PC-9 (cell line): ENCODE results near the gene EEA1. TPM values are rescaled to one million over a fixed set of nuclear protein-coding genes. Genes with fewer than 3 reads are reported as not detected.

ENCODE experiments used
- BruUV-seq: library from RNA; stranded (reverse); fragments of 400-500 nt; replicated peaks from 2 replicates; lab custom pipeline; 2021; lab: Mats Ljungman, UMichigan
- CTCF ChIA-PET: fragments of 300-600 bp; sonication (Branson Sonifier 250); formaldehyde crosslinking; loops from one replicate; lab custom pipeline; 2022; ENCODE audit warnings: antibody characterized with exemption; lab: Charles Lee
- POLR2A ChIA-PET: fragments of 300-600 bp; sonication (Branson Sonifier 250); formaldehyde crosslinking; loops from one replicate; lab custom pipeline; 2022; ENCODE audit warnings: antibody characterized with exemption; ENCODE audit not compliant: unreplicated experiment; lab: Charles Lee
- DNase-seq, 2 experiments: peaks; one replicate each; pipeline versions ENCODE4 v3.0.0 to v3.0.0-alpha.2; 2015 to 2022; ENCODE audit warnings: mixed read lengths in 1 of 2
- H2AFZ ChIP-seq: fragments of 200-600 bp; sonication (generic); 2 replicates; pipeline ENCODE4 v1.8.1; 2017; ENCODE audit warnings: antibody characterized with exemption
- H3F3A ChIP-seq: fragments of 200-600 bp; sonication (generic); 2 replicates; pipeline ENCODE4 v1.8.1; 2017; ENCODE audit warnings: antibody characterized with exemption, mild to moderate bottlenecking, low read depth; ENCODE audit not compliant: insufficient read depth
- H3K27ac ChIP-seq: fragments of 200-600 bp; sonication (generic); 2 replicates; pipeline ENCODE4 v1.6.1; 2016; ENCODE audit warnings: mixed run types
- H3K27me3 ChIP-seq: fragments of 200-600 bp; sonication (generic); 2 replicates; pipeline ENCODE4 v1.6.1; 2016; ENCODE audit warnings: low read depth, mixed run types; ENCODE audit not compliant: insufficient read depth
- H3K36me3 ChIP-seq: fragments of 200-600 bp; sonication (generic); 2 replicates; pipeline ENCODE4 v1.6.1; 2016; ENCODE audit warnings: low read depth, mixed run types
- H3K4me1 ChIP-seq: fragments of 200-600 bp; sonication (generic); replicated peaks from 2 replicates; pipeline ENCODE4 v1.6.1; 2016; ENCODE audit warnings: mixed run types; ENCODE audit not compliant: insufficient read depth
- H3K4me2 ChIP-seq: fragments of 200-600 bp; sonication (generic); 2 replicates; pipeline ENCODE4 v1.6.1; 2017; ENCODE audit warnings: mixed run types
- H3K4me3 ChIP-seq: fragments of 200-600 bp; sonication (generic); 2 replicates; pipeline ENCODE4 v1.6.1; 2016; ENCODE audit warnings: mixed run types
- H3K79me2 ChIP-seq: fragments of 200-600 bp; sonication (generic); 2 replicates; pipeline ENCODE4 v1.6.1; 2017; ENCODE audit warnings: low read depth, mixed run types
- H3K9me2 ChIP-seq: fragments of 200-600 bp; sonication (generic); 2 replicates; pipeline ENCODE4 v1.8.1; 2017; ENCODE audit warnings: mild to moderate bottlenecking; ENCODE audit not compliant: insufficient read depth
- H3K9me3 ChIP-seq: fragments of 200-600 bp; sonication (generic); 2 replicates; pipeline ENCODE4 v1.8.1; 2016; ENCODE audit warnings: low read depth; ENCODE audit not compliant: insufficient read depth
- H4K20me1 ChIP-seq: fragments of 200-600 bp; sonication (generic); 2 replicates; pipeline ENCODE4 v1.8.1; 2017; ENCODE audit not compliant: insufficient read depth
- CTCF ChIP-seq: fragments of 200-600 bp; sonication (generic); conservative IDR thresholded peaks from 2 replicates; pipeline ENCODE4 v1.6.1; 2017; ENCODE audit warnings: mixed run types, antibody characterized with exemption, mild to moderate bottlenecking, moderate library complexity
- EZH2 ChIP-seq: fragments of 200-600 bp; sonication (generic); IDR thresholded peaks from 2 replicates; pipeline ENCODE4 v1.8.0; 2017; ENCODE audit warnings: antibody characterized with exemption, low read depth
- intact Hi-C: fragments of 100-400 bp; cut with micrococcal nuclease; formaldehyde crosslinking; loops from one replicate; pipeline ENCODE4 v1.10.0; 2022; ENCODE audit not compliant: unreplicated experiment
- total RNA-seq: library from RNA; stranded (reverse); gene quantifications from 2 replicates; pipeline ENCODE4 v1.2.3, GENCODE V29; 2021

Gene EEA1
- total RNA-seq, 1 experiment from 2014 or later = 15.7 TPM

DNA sequence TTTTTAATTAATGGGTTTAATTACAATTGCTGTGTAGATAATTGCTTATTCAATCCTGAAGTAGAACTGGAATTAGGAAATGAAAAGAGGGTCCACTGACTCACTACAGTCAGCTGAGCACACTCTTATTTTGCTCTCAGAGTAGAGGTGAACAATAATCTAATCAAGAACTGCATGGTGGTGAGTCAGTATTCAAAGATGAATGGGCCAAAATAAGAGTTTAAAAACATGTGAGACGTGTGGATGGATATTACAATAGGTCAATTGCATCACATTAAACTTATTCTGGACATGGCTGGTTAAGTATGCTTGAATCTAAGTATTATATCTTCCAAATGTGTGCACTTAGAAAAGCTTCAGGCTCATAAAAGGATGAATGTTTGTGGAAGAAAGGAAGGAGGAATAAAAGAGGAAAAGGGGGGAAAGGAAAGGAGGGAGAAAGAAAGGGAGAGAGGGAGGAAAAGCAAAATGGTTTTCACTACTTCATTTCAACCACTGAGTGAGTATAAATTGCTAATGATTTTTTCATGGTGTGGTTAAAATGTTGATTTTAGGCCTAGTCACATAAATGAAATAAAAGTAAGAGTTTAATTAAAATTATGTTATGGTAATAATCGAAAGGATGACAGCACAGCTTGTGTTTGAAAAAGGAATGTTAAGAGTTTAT, 27.0 kb upstream of the EEA1 start:
- H3K4me2 ChIP-seq = no peak overlapping the region
- DNase-seq = no peak
- no peak for TF ChIP-seq EZH2
- TF ChIP-seq CTCF = no peak
- peaks cover 23% of the 10 kb centered on the region for H3K9me3 ChIP-seq
- H4K20me1 ChIP-seq = no peaks in the 10 kb centered on the region
- no TSS peak for BruUV-seq
- no peaks in the 10 kb centered on the region for H3K4me1 ChIP-seq
- ChIA-PET CTCF (interaction anchor here (0.7 kb wide), 1 partner anchor 429 kb away, joined by 5 read pairs; no protein-coding TSS in a partner anchor), POLR2A (no interaction called here)
- H3K36me3 ChIP-seq = no peaks in the 10 kb centered on the region
- H3F3A ChIP-seq = no peaks in the 10 kb centered on the region
- H3K27ac ChIP-seq = no peak overlapping the region
- H2AFZ ChIP-seq = no peak overlapping the region
- intact Hi-C loops = no loop called here
- no peak overlapping the region for H3K4me3 ChIP-seq
- H3K27me3 ChIP-seq = no peaks in the 10 kb centered on the region
- H3K79me2 ChIP-seq = no peaks in the 10 kb centered on the region
- H3K9me2 ChIP-seq = no peaks in the 10 kb centered on the region; the same call in 1 of the 2 replicates

DNA sequence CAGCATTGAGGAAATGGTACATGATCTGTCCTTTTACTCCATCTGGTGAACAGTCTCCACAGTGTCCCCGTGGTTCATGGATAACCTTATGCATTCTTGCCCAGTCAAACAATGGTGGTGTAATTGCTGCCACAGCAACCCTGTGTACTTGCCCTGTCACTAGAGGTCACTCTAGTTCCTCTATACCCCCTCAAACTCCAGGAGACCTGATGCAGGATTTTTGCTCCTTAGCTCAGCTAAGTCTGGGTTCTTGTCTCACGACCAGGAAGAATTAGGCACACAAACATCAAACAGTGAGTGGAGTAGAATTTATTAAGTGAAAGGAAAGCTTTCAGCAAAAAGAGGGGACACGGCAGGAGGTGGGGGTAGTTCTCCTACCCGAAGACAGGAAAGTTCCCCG, 24.7 kb upstream of the EEA1 start:
- no peaks in the 10 kb centered on the region for H3K36me3 ChIP-seq
- ChIA-PET POLR2A (interaction anchor here (0.6 to 0.7 kb wide), 2 partner anchors 363 to 483 kb away, joined by 9 to 10 read pairs; no protein-coding TSS in a partner anchor), CTCF (interaction anchor here (0.6 kb wide), 1 partner anchor 1597 kb away, joined by 4 read pairs; no protein-coding TSS in a partner anchor)
- intact Hi-C loops = no loop called here
- no peak for TF ChIP-seq EZH2
- TF ChIP-seq CTCF = no peak
- H2AFZ ChIP-seq = no peak overlapping the region
- H3K79me2 ChIP-seq = no peaks in the 10 kb centered on the region
- no peaks in the 10 kb centered on the region; the same call in 1 of the 2 replicates for H3K9me2 ChIP-seq
- H3K27me3 ChIP-seq = no peaks in the 10 kb centered on the region
- peaks cover 23% of the 10 kb centered on the region for H3K9me3 ChIP-seq
- BruUV-seq = no TSS peak
- no peak for DNase-seq
- no peaks in the 10 kb centered on the region for H3K4me1 ChIP-seq
- H3K4me2 ChIP-seq = no peak overlapping the region
- H3K27ac ChIP-seq = no peak overlapping the region
- no peaks in the 10 kb centered on the region for H3F3A ChIP-seq
- H3K4me3 ChIP-seq = no peak overlapping the region
- no peaks in the 10 kb centered on the region for H4K20me1 ChIP-seq

DNA sequence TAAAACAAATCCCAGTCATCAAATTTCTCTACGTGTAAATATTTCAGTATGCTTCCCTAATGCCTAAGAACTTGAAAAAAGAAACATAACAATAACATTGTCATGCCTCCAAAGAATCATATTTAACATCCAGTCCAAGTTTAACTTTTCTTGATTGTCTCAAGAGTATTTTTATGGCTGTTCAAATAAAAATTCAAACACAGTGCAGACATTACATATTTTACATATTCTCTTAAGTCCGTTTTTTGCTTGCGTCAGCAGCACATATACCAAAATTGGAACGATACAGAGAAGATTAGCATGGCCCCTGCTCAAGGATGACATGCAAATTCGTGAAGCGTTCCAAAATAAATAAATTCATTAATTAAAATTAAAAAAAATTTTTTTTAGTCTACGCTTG, 23.3 kb upstream of the EEA1 start:
- H3K4me3 ChIP-seq = no peak overlapping the region
- no peak for DNase-seq
- no peaks in the 10 kb centered on the region for H3F3A ChIP-seq
- no peaks in the 10 kb centered on the region for H3K79me2 ChIP-seq
- no peak overlapping the region for H3K4me2 ChIP-seq
- H3K9me2 ChIP-seq = no peaks in the 10 kb centered on the region; the same call in 1 of the 2 replicates
- intact Hi-C loops = no loop called here
- H3K27ac ChIP-seq = no peak overlapping the region
- no peak overlapping the region for H2AFZ ChIP-seq
- H3K4me1 ChIP-seq = no peaks in the 10 kb centered on the region
- no peaks in the 10 kb centered on the region for H3K36me3 ChIP-seq
- no peaks in the 10 kb centered on the region for H4K20me1 ChIP-seq
- peaks cover 20% of the 10 kb centered on the region for H3K9me3 ChIP-seq
- H3K27me3 ChIP-seq = no peaks in the 10 kb centered on the region
- CTCF ChIA-PET = no interaction called here
- POLR2A ChIA-PET = no interaction called here
- TF ChIP-seq EZH2 (no peak), CTCF (no peak)
- BruUV-seq = no TSS peak
